ENCODE measurements around the gene SEMA5A. TPM values are rescaled to one million over a fixed set of nuclear protein-coding genes. Genes with fewer than 3 reads are reported as not detected.

The SEMA5A gene
- total and polyA plus RNA-seq, 2 of the 13 experiments (the other 11 are each of a cell fraction or from before 2014, with no cell fraction given): 0.01 TPM; not detected in 1

GRCh38 chr5:9534881-9535517 lies 10.9 kb downstream of the SEMA5A start (continued):
- TF ChIP-seq BRF2 (CRISPR knock-in tag; IDR thresholded peaks at IDR 0.05): no peak
- no peak for TF ChIP-seq PRDM10 (CRISPR knock-in tag; IDR thresholded peaks at IDR 0.05; ENCODE audit: low read depth)
- no peak for TF ChIP-seq ZNF205 (CRISPR knock-in tag; IDR thresholded peaks at IDR 0.05)
- TF ChIP-seq FOXC1 (CRISPR knock-in tag; IDR thresholded peaks at IDR 0.05; ENCODE audit: borderline replicate concordance): no peak
- TF ChIP-seq TBX2 (CRISPR knock-in tag; IDR thresholded peaks at IDR 0.05; ENCODE audit: borderline replicate concordance): no peak
- TF ChIP-seq FOXA1 (IDR thresholded peaks at IDR 0.05): no peak
- no peak for TF ChIP-seq FOXA1 (CRISPR knock-in tag; IDR thresholded peaks at IDR 0.05)
